ENCODE results near the gene MAP3K12. TPM values are rescaled to one million over a fixed set of nuclear protein-coding genes. Genes with fewer than 3 reads are reported as not detected.
"Not testable (repeated sequence)": the region's sequence is repeated elsewhere in the genome, so short reads cannot be mapped to it uniquely, and the experiment has no call there.

The MAP3K12 gene
- total RNA-seq, 1 donor from 2014 or later: 34.6 TPM

GRCh38 chr12:53493610-53494391, 5.5 kb downstream of the MAP3K12 start:
- no peak for DNase-seq (ENCODE audit: low spot score in 2 of 2)
- no peak for FAIRE-seq

DNA sequence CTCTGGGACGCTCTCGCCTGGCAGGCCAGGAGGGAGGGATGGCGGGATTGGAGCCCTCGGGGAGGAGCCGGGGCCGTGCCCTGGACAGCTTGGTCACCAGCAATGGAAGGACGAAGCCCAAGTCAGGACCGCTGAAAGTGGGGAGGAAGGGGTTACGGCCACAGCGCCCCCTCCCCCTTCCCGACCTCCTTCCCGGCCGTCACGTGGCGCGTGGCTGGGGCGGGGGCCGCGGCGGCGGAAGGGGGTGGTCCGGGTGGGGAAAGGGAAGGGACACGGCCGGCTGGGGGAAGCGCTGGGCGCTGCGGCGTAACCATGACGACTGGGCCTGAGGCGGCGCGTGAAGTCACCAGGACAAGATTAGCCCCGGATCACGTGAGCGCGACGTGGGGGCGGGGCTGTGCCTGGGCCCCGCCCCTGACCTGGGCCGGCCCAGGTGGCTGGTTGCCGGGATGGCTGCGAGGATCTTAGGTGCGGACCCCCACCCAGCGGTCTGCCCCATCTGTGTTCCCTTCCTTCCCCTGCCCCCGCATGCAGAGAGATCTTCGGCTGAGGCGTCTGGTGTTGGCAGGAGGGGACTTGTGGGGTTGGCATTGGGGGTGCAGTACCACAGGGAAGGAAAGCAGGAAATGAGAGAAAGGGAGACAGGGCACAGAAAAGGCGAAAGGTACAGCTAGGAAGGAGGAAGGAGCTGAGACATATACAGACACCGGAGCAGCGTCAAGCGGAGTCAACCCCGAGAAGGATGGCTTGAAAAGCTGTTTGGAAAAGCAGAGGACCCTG, 6.2 kb downstream of the MAP3K12 start:
- DNase-seq (ENCODE audit: low spot score in 2 of 2) (peak; percentile 91 to 94), FAIRE-seq (no peak)

DNA sequence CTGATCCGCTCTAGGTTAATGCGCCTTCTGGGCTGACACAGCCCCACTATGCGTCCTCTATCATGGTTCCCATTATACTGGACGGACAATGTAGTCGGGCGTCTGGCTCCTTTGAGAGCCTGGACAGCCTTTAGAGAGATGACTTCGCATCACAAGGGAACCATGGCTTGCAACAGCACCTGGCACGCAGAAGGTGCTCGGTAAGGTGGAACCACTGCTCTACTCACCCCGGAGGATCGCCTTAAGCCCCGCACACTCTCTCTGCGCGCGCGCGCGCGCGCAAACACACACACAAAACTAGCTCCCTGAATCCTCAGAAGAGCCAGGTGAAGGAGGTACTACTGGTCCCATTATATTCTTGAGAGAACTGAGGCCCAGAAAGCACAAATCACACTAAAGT, 7.1 kb downstream of the MAP3K12 start:
- FAIRE-seq: no peak
- no peak for DNase-seq (ENCODE audit: low spot score in 2 of 2)

- no peak for FAIRE-seq
Measured at GRCh38 chr12:53489242-53489864, 9.9 kb downstream of the MAP3K12 start.

DNA sequence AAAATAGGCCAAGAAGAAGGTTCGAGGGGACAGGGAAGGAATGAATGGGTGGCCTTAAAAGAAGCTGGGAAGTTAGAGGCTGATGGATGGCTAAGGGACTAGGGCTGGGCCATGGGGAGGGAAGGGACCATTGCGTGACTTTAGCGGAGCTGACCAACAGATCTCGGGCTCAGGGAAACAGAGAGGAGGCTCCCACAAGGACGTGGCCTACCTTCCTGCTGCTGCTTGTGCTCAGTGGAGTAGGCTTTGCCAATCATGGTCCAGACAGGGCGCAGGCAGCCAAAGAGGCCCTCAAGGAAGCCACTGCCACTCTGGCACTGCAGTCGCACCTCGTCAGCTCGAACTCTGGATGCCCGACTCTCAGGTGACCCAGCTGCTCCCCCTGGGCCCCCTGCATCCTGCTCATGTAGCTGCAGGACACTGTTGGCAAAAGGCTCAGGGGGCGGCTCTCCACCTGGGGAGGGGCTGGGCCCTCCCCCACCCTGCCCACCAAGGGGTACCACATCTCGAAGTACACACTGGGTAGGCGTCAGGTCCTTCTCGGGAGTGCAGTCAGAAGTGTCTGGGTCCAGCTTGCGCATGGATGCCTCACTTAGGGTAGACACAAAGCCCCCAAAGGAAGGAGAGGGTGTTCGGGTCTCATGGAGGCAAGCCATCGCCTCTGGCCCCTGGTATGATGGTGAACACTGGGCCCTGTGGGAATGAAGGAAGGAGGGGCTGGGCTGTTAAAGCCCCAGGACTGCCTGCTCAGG, 12.3 kb downstream of the MAP3K12 start:
- no peak for FAIRE-seq
- no peak for DNase-seq (ENCODE audit: low spot score in 2 of 2)

More at GRCh38 chr12:53489242-53489864, 9.9 kb downstream of the MAP3K12 start:
- DNase-seq (ENCODE audit: low spot score in 2 of 2): no peak

GRCh38 chr12:53485955-53486735, 13.1 kb downstream of the MAP3K12 start:
- no peak for DNase-seq (ENCODE audit: low spot score in 2 of 2)
- no peak for FAIRE-seq

DNA sequence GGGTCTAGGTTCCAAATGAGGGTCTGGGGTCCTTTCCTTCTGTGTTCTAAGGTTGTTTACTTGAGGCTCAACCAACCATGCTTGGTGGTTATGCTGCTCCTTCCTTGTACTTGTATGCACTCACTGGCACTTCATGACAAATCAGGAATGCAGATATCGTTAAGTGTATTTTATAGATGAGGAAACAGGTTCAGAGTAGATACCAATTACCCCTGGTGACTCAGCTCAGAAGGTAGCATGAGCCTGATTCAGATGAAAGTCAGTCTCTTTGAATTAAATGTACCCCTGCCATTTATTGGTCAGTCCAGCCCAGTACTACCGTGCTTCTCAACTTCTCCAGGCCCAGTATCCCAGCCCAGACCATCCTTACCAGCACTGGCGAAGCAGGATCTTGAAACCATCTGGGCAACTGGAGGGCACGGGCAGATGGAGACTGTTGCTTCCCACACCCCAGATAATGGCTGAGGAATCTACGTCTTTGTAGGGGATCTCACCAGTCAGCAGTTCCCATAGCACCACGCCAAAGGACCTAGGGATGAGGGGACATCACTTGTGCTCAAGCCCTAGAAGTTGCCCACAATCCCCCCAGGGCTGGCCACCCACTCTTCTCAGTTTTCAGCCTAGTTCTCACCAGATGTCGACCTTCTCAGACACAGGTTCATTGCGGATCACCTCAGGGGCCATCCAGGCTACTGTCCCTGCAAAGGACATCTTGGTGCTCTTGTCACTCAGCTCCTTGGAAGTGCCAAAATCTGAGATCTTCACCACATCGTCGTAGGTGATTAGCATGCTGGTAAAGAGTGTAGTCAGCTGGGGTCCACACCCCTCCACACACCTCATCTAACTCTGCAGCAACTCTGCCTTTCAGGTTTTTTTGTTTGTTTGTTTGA, 14.3 kb downstream of the MAP3K12 start:
- DNase-seq (ENCODE audit: low spot score in 2 of 2) (no peak), FAIRE-seq (no peak)

DNA sequence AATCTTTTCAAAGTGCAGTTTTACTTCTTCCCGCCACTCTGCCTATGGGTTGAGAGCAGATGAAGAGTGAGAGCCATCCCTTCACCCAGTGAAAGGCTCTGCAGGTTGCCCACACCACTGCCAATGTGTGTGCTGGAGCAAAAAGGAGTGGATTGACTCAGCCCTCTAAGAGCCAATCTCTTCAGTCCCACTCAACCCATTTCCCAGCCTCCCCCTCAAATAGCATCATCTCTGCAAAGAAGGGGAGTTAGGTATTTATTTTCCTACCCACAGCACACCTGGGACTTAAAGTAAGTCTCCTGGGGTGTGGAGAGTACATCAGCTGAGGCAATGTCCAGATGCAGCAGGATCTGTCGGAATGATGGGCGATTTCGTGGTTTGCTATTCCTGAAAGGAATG, 15.3 kb downstream of the MAP3K12 start:
- DNase-seq (ENCODE audit: low spot score in 2 of 2) (no peak), FAIRE-seq (no peak)

DNA sequence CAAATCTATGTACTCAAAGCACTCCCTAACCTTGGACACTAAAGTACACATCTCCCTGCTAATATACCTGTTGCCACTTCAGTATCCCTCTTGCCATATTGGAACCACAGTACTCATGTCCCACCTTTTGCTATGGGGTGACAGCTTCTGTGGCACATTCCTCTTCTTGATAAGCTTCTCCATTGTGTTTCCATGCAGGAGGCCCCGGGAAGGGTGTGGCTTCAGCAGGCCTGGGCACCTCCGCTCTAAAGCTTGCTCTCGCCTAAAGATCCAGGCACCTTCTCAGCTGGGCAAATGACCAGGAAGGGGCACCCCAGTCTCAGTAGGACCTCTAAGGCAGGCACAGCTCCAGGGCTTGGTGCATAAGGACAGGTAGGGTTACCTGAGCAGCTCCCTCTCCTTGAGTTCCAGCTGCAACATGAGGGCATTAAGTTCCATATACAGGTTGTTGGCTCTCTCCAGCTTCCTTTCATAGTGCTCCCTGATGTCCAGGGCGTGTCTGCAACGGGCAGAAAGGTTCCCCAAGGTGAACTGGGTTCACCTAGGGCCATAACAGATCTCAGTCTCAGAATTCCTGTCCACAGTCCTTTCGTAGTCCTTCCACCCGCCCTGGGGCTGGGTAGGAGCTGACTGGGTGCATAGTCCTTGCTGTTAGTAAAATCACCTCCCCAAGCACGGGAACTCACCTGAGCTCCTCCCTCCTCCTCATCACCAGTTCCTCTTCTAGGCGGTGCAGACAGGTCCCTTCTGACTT, 15.9 kb downstream of the MAP3K12 start:
- DNase-seq (ENCODE audit: low spot score in 2 of 2) (no peak), FAIRE-seq (no peak)

- no peak for FAIRE-seq
- no peak for DNase-seq (ENCODE audit: low spot score in 2 of 2)
Measured at GRCh38 chr12:53482626-53483168, 16.6 kb downstream of the MAP3K12 start.

DNA sequence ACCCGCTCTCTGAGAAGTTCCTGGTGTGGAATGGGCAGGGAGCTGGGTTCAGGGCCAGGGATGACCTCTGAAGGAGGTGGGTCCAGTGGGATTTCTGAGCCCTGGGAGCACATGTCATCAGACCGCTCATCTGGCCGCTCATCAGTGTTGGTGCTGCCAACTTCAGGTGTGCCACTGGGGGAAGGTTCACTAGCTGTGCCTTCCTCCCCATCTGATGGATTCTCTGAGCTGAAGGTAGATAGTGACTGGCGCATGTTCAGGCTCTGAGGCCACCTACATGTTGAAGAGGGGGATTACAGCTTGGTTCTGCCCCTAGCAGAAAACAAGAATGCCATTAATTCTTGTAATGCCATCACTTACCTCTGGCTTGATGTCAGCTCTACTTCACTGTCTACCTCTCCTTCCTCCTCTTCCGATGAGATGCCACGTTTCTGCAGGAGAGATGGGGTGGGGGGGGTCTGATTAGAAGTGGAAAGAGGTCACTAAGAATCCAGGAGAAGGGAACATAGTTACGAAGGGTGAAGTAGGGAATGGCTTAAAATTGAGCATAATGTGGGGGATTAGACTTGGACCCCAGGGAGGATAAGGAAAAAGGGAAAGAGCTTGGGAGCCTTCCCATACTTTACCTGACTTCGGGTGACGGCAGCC, 17.2 kb downstream of the MAP3K12 start:
- DNase-seq (ENCODE audit: low spot score in 2 of 2) (no peak), FAIRE-seq (no peak)

GRCh38 chr12:53481458-53481857, 17.8 kb downstream of the MAP3K12 start:
- FAIRE-seq; DNase-seq (ENCODE audit: low spot score in 2 of 2): not testable (repeated sequence)

GRCh38 chr12:53480491-53481442, 18.5 kb downstream of the MAP3K12 start:
- no peak for DNase-seq (ENCODE audit: low spot score in 2 of 2)
- FAIRE-seq: no peak

DNA sequence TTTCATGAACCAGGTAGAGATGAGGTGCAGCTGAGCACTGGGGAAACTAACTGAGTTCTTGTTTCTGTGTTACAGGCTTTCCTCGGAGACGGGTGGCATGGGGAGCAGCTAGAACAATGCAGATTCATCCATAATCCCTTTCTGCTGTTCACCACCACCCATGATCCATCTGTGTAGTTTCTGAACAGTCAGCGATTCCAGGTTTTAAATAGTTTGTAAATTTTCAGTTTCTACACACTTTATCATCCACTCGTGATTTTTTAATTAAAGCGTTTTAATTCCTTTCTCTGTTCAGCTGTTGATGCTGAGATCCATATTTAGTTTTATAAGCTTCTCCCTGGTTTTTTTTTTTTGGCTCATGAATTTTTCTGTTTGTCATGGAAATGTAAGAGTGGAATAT, 19.9 kb downstream of the MAP3K12 start:
- DNase-seq (ENCODE audit: low spot score in 2 of 2) (no peak), FAIRE-seq (no peak)

DNA sequence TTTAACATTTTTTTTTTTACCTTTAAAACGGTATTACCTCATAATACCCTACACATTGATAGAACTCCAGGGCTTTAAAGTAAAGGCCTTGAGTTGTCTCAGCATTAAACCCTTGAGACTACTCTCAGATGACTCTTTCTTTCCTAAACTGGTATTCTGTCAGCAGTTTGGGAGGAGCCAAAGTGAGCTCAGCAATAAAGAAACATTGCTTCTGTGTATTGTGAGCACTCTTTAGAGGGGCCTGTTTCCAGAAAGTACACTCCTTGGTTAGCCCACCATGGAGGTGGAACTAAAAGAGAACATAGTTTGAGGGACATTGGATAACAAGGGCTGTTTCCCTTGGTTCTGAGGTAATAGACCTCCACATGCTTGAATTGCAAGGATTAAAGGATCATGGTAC, 20.4 kb downstream of the MAP3K12 start:
- no peak for FAIRE-seq
- no peak for DNase-seq (ENCODE audit: low spot score in 2 of 2)

DNA sequence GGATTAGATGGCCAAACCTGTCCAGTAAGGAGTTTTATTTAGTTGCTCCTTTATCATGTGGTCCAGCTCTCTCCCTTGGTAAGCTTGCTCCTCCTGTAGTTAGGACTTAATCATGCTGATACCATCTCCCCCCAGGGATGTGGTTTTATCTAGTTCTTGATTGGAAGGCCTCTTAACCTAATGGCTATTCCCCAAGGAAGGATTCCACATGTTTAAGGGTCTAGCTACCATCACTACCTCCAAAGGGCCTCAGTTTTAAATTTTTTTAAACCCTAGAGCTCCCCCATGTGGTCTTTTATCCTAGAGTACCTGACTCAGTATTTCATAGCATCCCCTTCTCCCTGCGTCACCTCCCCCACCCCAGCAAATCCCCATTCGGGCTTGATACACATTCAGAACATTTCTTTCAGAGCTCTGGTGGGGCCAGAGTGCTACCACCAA, 22.5 kb downstream of the MAP3K12 start:
- DNase-seq (ENCODE audit: low spot score in 2 of 2) (no peak), FAIRE-seq (no peak)

Data from frontal cortex (tissue), 4 donors.